Dermis microvascular lymphatic vessel endothelial cell (primary cell): ENCODE data around the gene PTPRH. TPM values are rescaled to one million over a fixed set of nuclear protein-coding genes. Genes with fewer than 3 reads are reported as not detected.
"Not testable (repeated sequence)": the region's sequence is repeated elsewhere in the genome, so short reads cannot be mapped to it uniquely, and the experiment has no call there.

Experiments used
- DNase-seq, 2 donors: peaks; one replicate each; pipeline versions ENCODE4 v3.0.0 to v3.0.0-alpha.2; 2010; ENCODE audit warnings: low read depth in 2 of 2
- total RNA-seq: library from RNA; depleted of rRNA; stranded (reverse); fragments of >200 nt; gene quantifications from 2 replicates; pipeline ENCODE4 v1.2.1, GENCODE V29; 2014

PTPRH gene
- total RNA-seq, 1 donor from 2014 or later, result 0.13 TPM

- DNase-seq, result no peak
Measured at GRCh38 chr19:55181740-55182139, 27.6 kb downstream of the PTPRH start.

DNA sequence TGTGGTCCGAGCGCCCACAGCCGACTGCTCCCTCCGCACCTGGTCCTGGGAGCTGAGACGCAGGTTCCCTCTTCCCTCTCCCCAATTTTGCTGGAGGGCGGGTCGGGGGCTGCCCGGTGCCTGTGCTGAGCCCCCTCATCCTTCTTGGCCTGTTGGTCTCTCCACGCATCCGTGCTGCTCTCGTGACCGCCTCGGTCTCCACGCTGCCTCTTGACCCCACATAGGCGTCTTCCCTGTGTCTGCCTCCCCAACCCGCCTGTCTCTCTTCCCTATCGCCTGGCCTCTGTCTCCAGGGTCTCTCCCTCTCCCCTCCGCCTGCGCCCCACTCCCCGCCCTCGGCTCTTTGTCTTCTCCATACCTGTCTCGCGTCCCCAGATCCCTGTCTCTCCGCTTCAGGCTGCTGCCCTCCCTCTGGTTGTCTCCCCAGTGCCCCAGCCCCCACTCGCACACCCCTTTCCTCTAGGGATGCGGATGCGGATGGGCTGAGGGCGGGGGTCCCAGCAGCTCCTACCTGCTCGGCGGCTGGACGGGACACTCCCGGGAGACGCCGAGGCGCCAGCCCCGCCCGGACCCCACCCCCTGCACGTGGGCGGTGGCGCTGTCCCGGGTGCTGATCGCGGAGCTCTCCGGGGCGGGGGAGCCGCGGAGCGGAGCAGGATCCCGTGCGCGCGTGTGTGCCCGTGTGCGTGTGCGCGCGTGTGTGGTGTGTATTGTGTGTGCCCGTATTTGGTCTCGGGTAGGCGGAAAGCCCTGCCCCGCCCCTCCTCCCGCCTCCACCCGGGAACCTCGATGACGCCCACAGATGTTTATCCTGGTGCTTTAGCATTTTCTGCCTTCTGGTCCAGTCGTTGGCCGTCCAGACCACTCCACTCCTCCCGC is 29.5 kb downstream of the PTPRH start, which contains the start of gene SYT5:
Gene SYT5 (minus strand): TSS at position 684 of the 879 bp plus-strand sequence. CDS start 1,248 bp downstream, outside the sequence.
- peak in 1 of 2 donors; percentile 25 for DNase-seq

DNA sequence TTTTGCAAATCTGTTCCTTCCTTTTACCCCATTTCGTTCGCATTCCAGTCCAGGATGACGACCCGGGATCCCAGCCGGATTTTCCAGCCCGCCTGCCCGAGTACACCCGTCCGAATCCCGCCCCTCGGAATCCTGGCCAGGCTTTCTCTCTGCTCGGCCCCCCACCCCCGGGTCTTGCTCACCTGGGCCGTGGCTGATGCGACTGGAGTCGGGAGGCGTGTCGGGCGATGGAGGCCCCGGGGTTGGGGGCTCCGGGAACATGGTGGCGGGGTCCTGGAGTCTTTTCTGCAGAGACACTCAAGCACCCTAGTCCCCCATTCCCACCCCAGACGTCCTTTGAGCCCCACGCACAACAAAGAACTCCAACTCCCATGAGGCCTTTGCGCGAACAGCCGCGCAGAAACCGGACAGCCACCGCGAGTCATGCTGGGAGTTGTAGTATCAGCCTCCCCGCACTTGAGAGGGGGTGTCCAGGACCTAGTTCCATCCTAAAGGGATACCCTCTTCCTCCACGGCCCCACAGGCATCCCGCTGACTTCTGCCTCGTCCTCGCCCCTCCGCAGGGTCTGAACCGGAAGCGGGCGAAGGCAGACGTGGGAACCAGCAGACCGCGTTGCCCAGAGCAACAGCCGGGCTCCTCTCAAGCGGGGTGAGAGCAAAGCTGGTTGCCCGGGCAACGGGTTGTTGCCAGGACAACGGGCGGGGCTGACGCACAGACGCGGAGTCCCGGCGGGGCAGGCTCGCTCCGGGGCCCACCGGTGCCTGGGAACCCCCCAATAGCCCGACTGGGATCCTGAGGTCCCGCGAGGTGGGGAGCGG is 30.3 kb downstream of the PTPRH start:
- DNase-seq, result peak in 1 of 2 donors; percentile 51

DNA sequence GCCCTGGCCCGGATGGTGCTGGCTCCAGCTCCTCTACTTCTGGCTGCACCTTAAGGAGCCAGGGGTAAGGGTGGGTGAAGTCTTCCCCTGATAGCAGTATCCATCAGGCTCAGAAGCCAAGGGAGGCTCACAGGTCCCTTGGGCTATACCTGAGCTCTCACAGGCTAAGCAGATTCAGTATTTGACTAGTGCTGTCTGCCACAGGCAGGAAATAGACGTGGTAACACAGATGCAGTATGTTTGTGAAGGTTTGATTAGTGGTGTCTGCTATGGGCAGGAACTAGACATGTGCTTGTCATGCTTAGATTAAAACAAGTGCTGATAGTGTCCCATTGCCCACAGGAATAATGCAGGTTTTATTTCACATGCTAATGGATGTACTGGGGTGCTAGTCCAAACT is 33.2 kb downstream of the PTPRH start:
- no peak for DNase-seq

GRCh38 chr19:55175117-55175867 is 34.0 kb downstream of the PTPRH start:
- DNase-seq, result no peak

DNA sequence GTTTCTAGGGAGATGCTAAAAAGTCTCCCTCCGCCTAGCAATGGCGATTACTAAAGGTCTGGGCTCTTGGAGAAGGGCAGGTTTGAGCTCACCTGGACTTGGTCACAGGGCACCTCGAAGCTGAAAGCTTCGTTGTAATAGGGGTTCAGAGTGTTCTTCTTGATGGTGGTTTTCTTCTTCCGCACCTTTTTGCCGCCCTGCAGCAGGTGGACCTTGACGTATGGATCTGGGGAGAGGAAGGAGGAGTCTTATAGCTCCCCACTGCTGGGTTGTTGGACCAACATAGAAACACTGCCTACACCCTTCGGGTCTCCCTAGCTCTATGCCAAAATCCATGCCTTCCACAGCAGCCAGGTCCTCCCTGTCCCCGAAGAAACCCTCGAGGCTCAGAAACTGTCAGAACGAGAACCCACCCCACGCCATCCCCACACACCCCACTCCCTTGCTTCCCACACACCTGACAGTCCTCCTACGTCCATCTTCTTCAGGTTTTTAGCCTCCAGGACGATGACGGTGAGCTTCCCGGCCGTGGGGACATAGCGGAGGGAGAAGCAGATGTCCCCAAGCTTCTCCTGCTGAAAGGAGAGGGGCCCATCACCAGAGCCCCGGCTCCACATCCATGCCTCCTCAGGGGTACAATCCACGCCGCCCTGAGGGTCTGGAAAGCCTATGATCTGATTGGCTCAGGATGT is 34.7 kb downstream of the PTPRH start:
- no peak for DNase-seq

DNA sequence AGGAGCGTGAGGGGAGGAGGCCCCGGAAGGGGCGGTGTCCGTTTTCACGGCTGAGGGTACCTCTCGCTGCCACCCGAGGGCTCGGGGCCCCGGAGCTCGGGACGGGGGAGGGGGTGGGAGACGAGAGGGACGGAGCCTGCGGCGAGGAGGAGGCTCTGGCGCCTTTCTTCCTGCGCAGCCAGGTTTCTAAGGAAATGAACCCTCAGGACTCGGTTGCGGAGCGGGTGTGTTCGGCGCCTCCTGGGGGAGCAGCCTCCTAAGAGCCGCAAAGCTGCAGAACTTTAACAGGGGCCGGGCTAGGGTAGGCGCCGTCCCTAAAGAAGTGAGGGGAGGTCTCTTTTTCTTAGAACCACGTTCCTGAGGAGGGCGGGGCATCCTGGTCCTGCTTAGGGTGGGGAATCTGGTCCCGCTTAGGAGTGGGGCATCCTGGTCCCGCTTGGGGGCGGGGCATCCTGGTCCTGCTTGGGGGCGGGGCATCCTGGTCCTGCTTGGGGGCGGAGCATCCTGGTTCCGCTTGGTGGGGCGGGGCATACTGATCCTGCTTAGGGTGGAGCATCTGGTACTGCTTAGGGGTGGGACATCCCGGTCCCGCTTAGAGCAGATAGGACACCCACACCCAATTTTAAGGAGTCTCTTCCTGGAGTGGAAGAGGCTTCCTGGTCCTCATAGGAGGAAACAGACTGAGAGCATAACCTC is 35.4 kb downstream of the PTPRH start:
- peak in 1 of 2 donors; percentile 42 for DNase-seq

GRCh38 chr19:55173186-55173713 is 36.1 kb downstream of the PTPRH start:
- DNase-seq, result no peak

DNA sequence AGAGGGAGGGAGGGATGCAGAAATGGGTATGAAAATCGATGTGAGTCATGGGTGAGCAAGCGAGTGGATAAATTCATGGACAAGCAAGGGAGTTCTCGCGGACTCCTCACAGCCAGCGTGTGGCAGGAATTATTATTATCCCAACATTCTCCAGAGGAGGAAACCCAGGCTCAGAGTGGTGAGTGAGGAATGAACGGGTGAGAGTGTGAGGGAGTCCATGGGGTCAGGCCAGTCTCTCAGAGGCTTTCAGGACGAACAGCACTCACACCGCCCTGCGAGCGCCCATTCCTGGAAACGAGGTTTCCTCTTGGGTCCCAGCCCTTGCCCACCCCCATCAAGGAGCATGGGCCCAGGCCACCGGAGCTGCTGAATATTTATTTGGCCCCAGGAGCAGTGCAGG is 36.6 kb downstream of the PTPRH start:
- no peak for DNase-seq

DNA sequence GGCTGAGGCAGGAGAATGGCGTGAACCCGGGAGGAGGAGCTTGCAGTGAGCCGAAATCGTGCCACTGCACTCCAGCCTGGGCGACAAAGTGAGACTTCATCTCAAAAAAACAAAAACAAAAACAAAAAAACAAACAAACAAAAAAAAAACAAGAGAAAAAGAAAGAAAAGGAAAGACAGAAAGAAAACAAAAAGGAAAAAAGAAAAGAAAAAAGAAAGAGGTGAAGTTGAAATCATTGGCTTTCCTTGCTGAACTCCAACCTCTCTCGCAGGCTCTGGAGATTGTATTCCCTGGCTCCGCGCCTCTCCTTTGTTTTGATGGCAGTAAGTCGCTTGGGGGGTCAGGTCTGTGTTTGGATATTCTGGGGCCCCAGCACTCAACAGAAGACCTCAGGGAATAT is 37.0 kb downstream of the PTPRH start:
- DNase-seq, result not testable (repeated sequence)

DNA sequence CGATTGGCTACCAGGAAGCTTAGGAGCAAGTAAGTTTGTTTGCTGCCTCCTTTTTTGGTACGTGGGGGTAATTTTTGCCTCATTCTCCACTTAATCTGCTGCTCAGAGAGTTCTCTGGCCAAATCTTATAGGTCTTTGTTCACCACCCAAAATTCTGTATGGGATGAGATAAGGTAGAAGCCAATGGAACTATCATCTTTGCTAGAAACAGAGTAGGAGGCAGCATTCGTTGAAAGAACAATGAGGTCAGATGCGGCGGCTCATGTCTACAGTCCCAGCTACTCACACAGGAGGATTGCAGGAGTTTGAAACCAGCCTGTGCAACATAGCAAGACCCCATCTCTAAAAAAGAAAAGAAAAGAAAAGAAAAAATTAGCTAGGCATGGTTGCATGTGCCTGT is 37.9 kb downstream of the PTPRH start:
- DNase-seq, result no peak

GRCh38 chr19:55169136-55169535 is 40.2 kb downstream of the PTPRH start:
- DNase-seq, result no peak

GRCh38 chr19:55166530-55167268 is 42.6 kb downstream of the PTPRH start, which contains the start of gene DNAAF3:
DNAAF3 (minus strand) TSS chr19:55166613; CDS start chr19:55166413, 200 bp downstream.
- DNase-seq, result peak; percentile 96 to 99

DNA sequence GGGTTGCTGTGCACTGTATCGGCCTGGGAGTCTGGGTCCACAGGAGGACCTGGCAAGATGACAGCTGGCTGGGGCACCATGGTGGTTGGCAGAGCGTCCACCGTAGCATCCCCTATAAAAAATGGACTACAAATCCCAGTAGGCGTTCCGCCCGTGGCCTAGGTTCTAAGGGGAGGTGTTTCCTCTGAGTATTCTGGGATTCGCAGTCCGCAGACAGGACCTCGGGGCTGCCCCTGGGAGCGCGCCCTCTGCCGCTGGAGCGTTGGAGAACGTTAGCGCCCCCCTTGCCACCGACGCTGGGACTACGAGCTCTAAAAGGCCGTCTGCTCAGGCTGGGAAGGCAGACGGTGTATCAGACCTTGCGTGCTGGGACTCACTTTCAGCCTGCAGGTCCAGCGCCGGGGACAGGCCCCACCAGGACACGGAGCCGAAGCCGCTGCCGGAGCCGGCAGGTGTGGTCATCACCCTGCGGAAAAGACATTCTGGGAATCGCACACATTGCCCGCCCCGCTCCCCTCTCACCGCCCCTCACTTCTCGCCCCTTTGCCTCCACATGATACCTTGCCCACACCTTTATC is 43.3 kb downstream of the PTPRH start:
- DNase-seq, result peak; percentile 67 to 83

DNA sequence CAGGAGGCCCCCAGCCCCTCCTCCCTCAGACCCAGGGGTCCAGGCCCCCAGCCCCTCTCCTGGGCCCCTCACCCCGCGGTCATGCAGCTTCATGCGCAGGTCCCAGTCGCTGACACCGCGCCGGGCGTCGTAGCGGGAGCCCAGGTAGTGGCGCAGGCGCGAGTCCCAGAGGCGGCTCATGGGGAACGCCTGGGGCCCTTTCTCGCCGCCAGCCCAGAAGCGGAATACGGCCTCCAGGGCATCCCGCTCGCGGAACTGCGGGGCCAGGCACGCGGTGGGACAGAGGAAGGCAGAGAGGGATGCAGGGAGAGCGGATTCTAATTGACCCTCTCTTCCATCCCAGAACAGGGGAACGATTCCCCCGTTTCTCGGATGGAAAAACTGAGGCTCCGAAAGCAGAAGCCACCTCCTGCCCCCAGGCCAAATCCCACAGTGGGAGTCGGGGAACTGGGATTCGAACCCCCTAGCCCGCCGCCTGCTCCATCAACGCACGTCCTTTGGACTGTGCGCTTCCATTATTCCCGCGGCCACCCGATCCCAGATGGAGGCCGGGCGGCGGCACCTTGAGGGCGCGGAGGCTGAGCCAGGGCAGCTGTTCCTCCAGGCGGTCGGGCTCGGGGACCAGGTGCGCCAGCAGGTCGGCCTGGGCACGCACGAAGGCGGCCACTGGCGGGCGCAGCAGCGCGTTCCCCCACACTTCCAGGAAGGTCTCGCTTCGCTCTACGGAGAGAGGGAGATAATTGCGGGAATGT is 47.6 kb downstream of the PTPRH start:
- DNase-seq, result no peak

GRCh38 chr19:55160986-55161365 is 48.3 kb downstream of the PTPRH start:
- DNase-seq, result no peak

GRCh38 chr19:55160128-55160985 is 48.9 kb downstream of the PTPRH start:
- DNase-seq, result peak; percentile 50 to 83
